Uterus (tissue), 2 donors: ENCODE results near the gene ARHGAP4.

Source experiments
- CTCF ChIP-seq, 4 experiments: fragments of 200-600 bp in 2 of 4; fragments of 450-650 bp in 2 of 4; sonication (generic) in 2 of 4; IDR thresholded peaks; one replicate each; pipeline ENCODE4 v1.5.1; 2016 to 2019; ENCODE audit warnings: antibody characterized with exemption in 4 of 4, mild to moderate bottlenecking in 2 of 4, moderate library complexity in 1 of 4
- POLR2A ChIP-seq, 2 donors: fragments of 450-650 bp; IDR thresholded peaks; one replicate each; pipeline ENCODE4 v1.6.1; 2016; ENCODE audit warnings: antibody characterized with exemption in 2 of 2, mild to moderate bottlenecking in 1 of 2, moderate library complexity in 1 of 2

GRCh38 chrX:153966841-153967535, 40.9 kb upstream of the ARHGAP4 start:
- no peak for TF ChIP-seq CTCF (IDR thresholded peaks at IDR 0.05)
- no peak for TF ChIP-seq POLR2A (IDR thresholded peaks at IDR 0.05)
